ENCODE measurements around the gene ACTR3. TPM values are rescaled to one million over a fixed set of nuclear protein-coding genes. Genes with fewer than 3 reads are reported as not detected.

ACTR3 gene
- total RNA-seq, 1 donor from 2014 or later = 495 TPM

- Mint-ChIP-seq H3K27ac (ENCODE audit: unreplicated experiment) (peak overlapping the region; percentile 71), H3K9me3 (ENCODE audit: unreplicated experiment) (peaks cover 1% of the 10 kb centered on the region), H3K4me3 (ENCODE audit: unreplicated experiment) (peak overlapping the region; percentile 45), H3K27me3 (ENCODE audit: low read depth, unreplicated experiment) (no peaks in the 10 kb centered on the region), H3K36me3 (ENCODE audit: low read depth, unreplicated experiment) (peaks cover 27% of the 10 kb centered on the region), H3K4me1 (ENCODE audit: low read depth, unreplicated experiment) (peaks cover 39% of the 10 kb centered on the region)
- FAIRE-seq = no peak
- DNase-seq (ENCODE audit: low read depth) = peak; percentile 71
- H3K9ac ChIP-seq (ENCODE audit: low read length) = peak overlapping the region; percentile 30
- no peaks in the 10 kb centered on the region for H3K79me2 ChIP-seq (ENCODE audit: insufficient read depth, low read length)
- no peaks in the 10 kb centered on the region for H3K27me3 ChIP-seq (ENCODE audit: insufficient read depth, low read length)
- no peak overlapping the region for H3K4me3 ChIP-seq (ENCODE audit: insufficient read depth, low read depth, low read length)
- peak overlapping the region; percentile 60 for H3K4me2 ChIP-seq (ENCODE audit: low read length)
- no peak overlapping the region for H2AFZ ChIP-seq (ENCODE audit: low read depth, low read length)
- H4K20me1 ChIP-seq (ENCODE audit: insufficient read depth, low read length) = peaks cover 26% of the 10 kb centered on the region
- H3K4me1 ChIP-seq (ENCODE audit: insufficient read depth, low read length) = peaks cover 29% of the 10 kb centered on the region
- peaks cover 16% of the 10 kb centered on the region for H3K36me3 ChIP-seq (ENCODE audit: insufficient read depth, low read length)
- H3K9me3 ChIP-seq (ENCODE audit: insufficient read depth, low read depth, low read length) = no peaks in the 10 kb centered on the region
- peak overlapping the region; percentile 40 for H3K27ac ChIP-seq (ENCODE audit: low read depth, low read length)
- TF ChIP-seq EZH2 (IDR thresholded peaks at IDR 0.05; ENCODE audit: insufficient read depth, low read length) = no peak
- peak; percentile 52 for TF ChIP-seq CTCF (IDR thresholded peaks at IDR 0.05; ENCODE audit: insufficient read depth, low read depth, low read length)
These were observed 88.0 kb downstream of the ACTR3 start for GRCh38 chr2:113977660-113978523.

- no peak for FAIRE-seq
- H3K9me3 ChIP-seq (ENCODE audit: insufficient read depth, low read depth, low read length) = no peaks in the 10 kb centered on the region
- no peaks in the 10 kb centered on the region for H3K79me2 ChIP-seq (ENCODE audit: insufficient read depth, low read length)
- no peaks in the 10 kb centered on the region for H3K27me3 Mint-ChIP-seq (ENCODE audit: low read depth, unreplicated experiment)
- peak overlapping the region; percentile 30 for H3K9ac ChIP-seq (ENCODE audit: low read length)
- H3K4me1 ChIP-seq (ENCODE audit: insufficient read depth, low read length) = peaks cover 29% of the 10 kb centered on the region
- H3K27ac Mint-ChIP-seq (ENCODE audit: unreplicated experiment) = peak overlapping the region; percentile 60
- H3K27ac ChIP-seq (ENCODE audit: low read depth, low read length) = peak overlapping the region; percentile 40
- no peaks in the 10 kb centered on the region for H3K27me3 ChIP-seq (ENCODE audit: insufficient read depth, low read length)
- peaks cover 32% of the 10 kb centered on the region for H3K4me1 Mint-ChIP-seq (ENCODE audit: low read depth, unreplicated experiment)
- H4K20me1 ChIP-seq (ENCODE audit: insufficient read depth, low read length) = peaks cover 19% of the 10 kb centered on the region
- no peaks in the 10 kb centered on the region for H3K9me3 Mint-ChIP-seq (ENCODE audit: unreplicated experiment)
- DNase-seq (ENCODE audit: low read depth) = no peak
- peak overlapping the region; percentile 60 for H3K4me2 ChIP-seq (ENCODE audit: low read length)
- TF ChIP-seq EZH2 (IDR thresholded peaks at IDR 0.05; ENCODE audit: insufficient read depth, low read length) = no peak
- TF ChIP-seq CTCF (IDR thresholded peaks at IDR 0.05; ENCODE audit: insufficient read depth, low read depth, low read length) = no peak
- peaks cover 15% of the 10 kb centered on the region for H3K36me3 ChIP-seq (ENCODE audit: insufficient read depth, low read length)
- no peak overlapping the region for H3K4me3 ChIP-seq (ENCODE audit: insufficient read depth, low read depth, low read length)
- H2AFZ ChIP-seq (ENCODE audit: low read depth, low read length) = no peak overlapping the region
- peaks cover 33% of the 10 kb centered on the region for H3K36me3 Mint-ChIP-seq (ENCODE audit: low read depth, unreplicated experiment)
- no peak overlapping the region for H3K4me3 Mint-ChIP-seq (ENCODE audit: unreplicated experiment)
These were observed 88.8 kb downstream of the ACTR3 start for GRCh38 chr2:113978524-113979190.
